Fibroblast of skin of right quadriceps (primary cell): Measurements from ENCODE around the gene BACE2.
A peak's percentile ranks its signal among the peaks of the same experiment; 100 is the strongest.

Source experiments
- DNase-seq: peaks from one replicate; pipeline ENCODE4 v3.0.0-alpha.2; 2013

The BACE2 gene

GRCh38 chr21:41325138-41325912 is 157.4 kb downstream of the BACE2 start:
- no peak for DNase-seq

DNA sequence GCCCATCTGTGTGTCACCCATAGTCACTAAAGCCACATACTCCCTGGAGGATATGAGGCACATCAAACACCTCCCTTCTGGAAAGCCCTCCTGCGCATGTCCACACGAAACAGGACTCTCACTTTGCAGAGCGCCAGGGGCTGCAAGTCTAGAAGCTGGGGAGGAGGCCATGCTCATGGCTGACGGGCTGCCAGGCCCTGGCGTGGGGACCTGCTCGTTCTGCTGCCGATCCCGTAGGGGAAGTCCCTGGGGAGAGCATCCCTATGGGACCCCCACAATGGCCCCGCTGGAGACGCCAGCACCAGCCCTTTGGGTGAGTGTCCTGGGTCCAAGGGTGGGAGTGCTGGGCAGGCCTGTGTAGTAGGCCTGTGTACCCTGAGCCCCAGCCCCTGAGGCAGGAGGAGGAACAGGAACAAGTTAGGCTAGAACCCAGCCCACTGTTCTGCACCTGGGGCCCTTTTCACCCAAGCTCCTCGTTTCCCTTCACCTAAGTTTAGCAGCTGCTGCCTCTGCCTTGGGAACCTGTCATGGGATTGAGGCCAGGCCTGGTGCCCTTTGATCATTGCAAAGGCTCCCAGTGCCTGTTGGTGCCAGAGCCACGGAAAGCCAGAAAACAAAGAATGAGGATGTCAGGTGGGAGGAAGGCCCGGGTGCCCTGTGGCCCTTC is 158.6 kb downstream of the BACE2 start:
- no peak for DNase-seq

GRCh38 chr21:41327753-41328152 is 159.8 kb downstream of the BACE2 start:
- no peak for DNase-seq

DNA sequence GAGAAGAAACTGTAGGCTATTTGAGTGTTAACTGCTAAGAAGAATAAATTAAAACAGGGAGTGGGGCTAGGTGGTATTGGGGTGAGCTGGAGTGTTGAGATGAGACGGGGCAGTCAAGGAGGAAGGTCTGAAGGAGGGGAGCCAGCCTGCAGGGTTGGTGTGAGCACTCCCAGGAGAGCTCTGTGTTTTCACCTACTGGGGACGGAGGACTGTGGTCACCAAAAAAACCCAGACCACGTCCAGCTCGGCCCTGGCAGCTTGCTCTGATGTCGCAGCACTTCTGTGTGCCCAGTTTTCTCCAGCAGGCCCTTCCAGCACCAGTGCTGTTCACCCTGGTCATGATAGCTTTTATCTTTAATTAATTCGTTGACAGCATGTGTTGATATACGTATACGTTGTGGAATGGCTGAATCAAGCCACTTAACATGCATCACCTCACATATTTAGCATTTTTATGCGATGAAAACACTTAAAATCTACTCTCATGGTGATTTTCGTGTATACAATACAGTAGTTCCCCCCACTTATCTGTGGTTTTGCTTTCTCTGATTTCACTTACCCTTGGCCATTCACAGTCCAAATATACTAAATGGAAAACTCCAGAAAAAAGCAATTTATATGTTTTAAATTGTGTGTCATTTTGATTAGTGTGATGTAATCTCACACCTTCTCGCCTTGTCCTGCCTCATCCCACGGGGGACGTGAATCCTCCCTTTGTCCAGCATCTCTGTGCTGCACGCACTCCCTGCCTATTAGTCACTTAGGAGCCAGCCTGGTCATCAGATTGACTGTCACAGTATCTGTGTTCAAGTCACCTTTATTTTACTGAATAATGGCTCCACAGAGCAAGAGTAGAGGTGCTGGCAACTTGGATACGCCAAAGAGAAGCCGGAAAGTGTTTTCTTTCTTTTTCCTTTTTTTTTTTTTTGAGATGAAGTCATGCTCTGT is 161.0 kb downstream of the BACE2 start:
- DNase-seq = peak; percentile 39
